ENCODE measurements around the gene VSIG4.

The VSIG4 gene

GRCh38 chrX:66013194-66013816, 26.6 kb downstream of the VSIG4 start:
- DNase-seq (ENCODE audit: low read depth, low spot score), result no peak
- ChIA-PET POLR2A (no interaction called here), CTCF (no interaction called here)
- no peak overlapping the region for H3K4me3 ChIP-seq (ENCODE audit: low read depth, low read length)
- no peak for TF ChIP-seq CTCF (IDR thresholded peaks at IDR 0.05; ENCODE audit: insufficient read depth, low read length, missing control alignments)

- ChIA-PET CTCF (no interaction called here), POLR2A (no interaction called here)
- no peak for TF ChIP-seq CTCF (IDR thresholded peaks at IDR 0.05; ENCODE audit: insufficient read depth, low read length, missing control alignments)
These were observed 27.8 kb downstream of the VSIG4 start for GRCh38 chrX:66012094-66012534.

GRCh38 chrX:66009231-66009845, 30.5 kb downstream of the VSIG4 start:
- ChIA-PET CTCF (no interaction called here), POLR2A (no interaction called here)
- DNase-seq (ENCODE audit: low read depth, low spot score), result no peak
- no peak for TF ChIP-seq CTCF (IDR thresholded peaks at IDR 0.05; ENCODE audit: insufficient read depth, low read length, missing control alignments)
- H3K4me3 ChIP-seq (ENCODE audit: low read depth, low read length), result no peak overlapping the region

More at GRCh38 chrX:66012094-66012534, 27.8 kb downstream of the VSIG4 start:
- no peak overlapping the region for H3K4me3 ChIP-seq (ENCODE audit: low read depth, low read length)
- no peak for DNase-seq (ENCODE audit: low read depth, low spot score)

- ChIA-PET CTCF (no interaction called here), POLR2A (no interaction called here)
- no peak for DNase-seq (ENCODE audit: low read depth, low spot score)
- H3K4me3 ChIP-seq (ENCODE audit: low read depth, low read length), result no peak overlapping the region
- TF ChIP-seq CTCF (IDR thresholded peaks at IDR 0.05; ENCODE audit: insufficient read depth, low read length, missing control alignments), result no peak
These were observed 31.4 kb downstream of the VSIG4 start for GRCh38 chrX:66008328-66008970.

- ChIA-PET CTCF (no interaction called here), POLR2A (no interaction called here)
- TF ChIP-seq CTCF (IDR thresholded peaks at IDR 0.05; ENCODE audit: insufficient read depth, low read length, missing control alignments), result no peak
- no peak overlapping the region for H3K4me3 ChIP-seq (ENCODE audit: low read depth, low read length)
- no peak for DNase-seq (ENCODE audit: low read depth, low spot score)
These were observed 32.0 kb downstream of the VSIG4 start for GRCh38 chrX:66007851-66008250.

GRCh38 chrX:66005830-66006449, 33.9 kb downstream of the VSIG4 start:
- no peak for DNase-seq (ENCODE audit: low read depth, low spot score)
- no peak for TF ChIP-seq CTCF (IDR thresholded peaks at IDR 0.05; ENCODE audit: insufficient read depth, low read length, missing control alignments)
- no peak overlapping the region for H3K4me3 ChIP-seq (ENCODE audit: low read depth, low read length)
- ChIA-PET CTCF (no interaction called here), POLR2A (no interaction called here)
